ENCODE data around the gene ADAM12. TPM values are rescaled to one million over a fixed set of nuclear protein-coding genes. Genes with fewer than 3 reads are reported as not detected.

Gene ADAM12
- total RNA-seq, 2 experiments from 2014 or later: 1.2 to 1.7 TPM

DNA sequence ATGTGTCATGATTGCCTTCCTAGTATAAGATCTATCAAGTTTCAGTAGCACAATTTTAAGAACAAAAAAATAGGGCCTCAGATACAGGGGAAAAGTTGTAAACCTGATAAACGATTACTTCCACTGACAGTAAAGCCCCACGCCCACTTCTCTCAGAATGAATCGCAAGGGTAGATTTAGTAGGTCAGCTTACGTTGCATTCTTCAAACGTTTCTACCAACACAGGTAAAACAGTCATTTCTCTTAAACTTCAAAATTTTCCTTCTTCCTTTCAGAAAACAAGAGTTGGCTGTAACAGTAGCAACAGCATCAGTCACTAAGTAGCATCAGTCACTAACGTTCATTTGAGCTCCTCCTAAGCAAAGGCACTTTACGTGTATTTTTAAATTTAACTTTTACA, 221.5 kb downstream of the ADAM12 start:
- peak; percentile 84 for ATAC-seq
- POLR2A ChIA-PET: no interaction called here

DNA sequence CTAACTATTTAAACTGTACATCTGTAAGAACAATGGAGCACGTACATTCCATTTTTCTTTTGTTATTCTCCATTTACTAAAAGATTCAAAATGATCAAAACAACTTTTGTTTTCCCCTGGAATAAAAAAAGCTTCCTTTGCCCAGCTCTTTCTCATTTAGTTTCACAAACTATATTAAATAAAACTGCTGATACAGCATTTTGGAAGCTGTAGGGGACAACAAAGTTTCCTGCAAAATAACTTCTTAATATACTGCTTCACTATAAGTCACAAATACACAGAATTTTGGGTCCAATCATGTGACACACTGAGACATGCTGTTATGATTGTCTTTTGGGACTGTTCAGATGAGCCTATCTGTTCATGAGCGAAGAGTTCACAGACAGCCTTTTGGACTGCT, 222.4 kb downstream of the ADAM12 start:
- Mint-ChIP-seq H3K4me1 (no peaks in the 10 kb centered on the region), H3K27ac (no peak overlapping the region), H3K9me3 (ENCODE audit: low read depth) (peaks cover 2% of the 10 kb centered on the region), H3K4me3 (no peak overlapping the region), H3K27me3 (peaks cover 2% of the 10 kb centered on the region), H3K36me3 (ENCODE audit: low read depth) (no peaks in the 10 kb centered on the region)
- intact Hi-C loops (cut with DNase I, micrococcal nuclease): loop anchor here in 1 of 2 experiments (10.0 kb wide), 1 partner anchor 219 kb away; the partner anchor contains the start of gene ADAM12
- ChIA-PET CTCF (no interaction called here), POLR2A (no interaction called here)
- ATAC-seq (no peak), DNase-seq (no peak)

More for the DNA sequence above, 221.5 kb downstream of the ADAM12 start:
- Mint-ChIP-seq H3K9me3 (ENCODE audit: low read depth) (peaks cover 2% of the 10 kb centered on the region), H3K36me3 (ENCODE audit: low read depth) (no peaks in the 10 kb centered on the region), H3K27ac (peak overlapping the region; percentile 24), H3K27me3 (peaks cover 2% of the 10 kb centered on the region), H3K4me3 (no peak overlapping the region), H3K4me1 (no peaks in the 10 kb centered on the region)
- CTCF ChIA-PET: no interaction called here
- intact Hi-C loops (cut with DNase I, micrococcal nuclease): loop anchor here in 1 of 2 experiments (10.0 kb wide), 1 partner anchor 218 kb away; the partner anchor contains the start of gene ADAM12
- peak; percentile 46 for DNase-seq

DNA sequence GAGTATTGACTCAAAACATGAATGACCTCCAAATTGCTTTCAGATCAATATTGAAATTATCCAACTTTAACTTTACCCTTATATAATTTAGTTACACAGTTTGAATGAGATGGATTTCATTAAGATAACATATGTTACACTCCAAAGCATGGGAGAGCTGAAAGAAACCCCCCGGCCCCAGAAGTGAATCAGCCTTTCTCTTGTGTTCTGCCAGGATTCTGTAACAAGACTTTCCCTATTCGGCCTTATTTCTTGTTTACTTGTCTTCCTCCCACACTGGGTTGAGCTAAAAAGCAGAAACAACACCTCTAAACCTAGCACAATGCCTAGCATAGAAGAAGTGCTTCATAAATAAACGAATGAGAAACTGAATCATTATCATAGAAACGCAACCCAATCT, 224.8 kb downstream of the ADAM12 start:
- Mint-ChIP-seq H3K4me3 (no peak overlapping the region), H3K27ac (no peak overlapping the region), H3K9me3 (ENCODE audit: low read depth) (peaks cover 2% of the 10 kb centered on the region), H3K27me3 (peaks cover 4% of the 10 kb centered on the region), H3K36me3 (ENCODE audit: low read depth) (no peaks in the 10 kb centered on the region), H3K4me1 (no peaks in the 10 kb centered on the region)
- ChIA-PET CTCF (interaction anchor here (0.7 kb wide), 1 partner anchor 18 kb away, joined by 4 read pairs; no protein-coding TSS in a partner anchor), POLR2A (no interaction called here)
- ATAC-seq (no peak), DNase-seq (no peak)
- intact Hi-C loops (cut with DNase I, micrococcal nuclease): loop anchor here in 1 of 2 experiments (10.0 kb wide), 1 partner anchor 221 kb away; the partner anchor contains the start of gene ADAM12

DNA sequence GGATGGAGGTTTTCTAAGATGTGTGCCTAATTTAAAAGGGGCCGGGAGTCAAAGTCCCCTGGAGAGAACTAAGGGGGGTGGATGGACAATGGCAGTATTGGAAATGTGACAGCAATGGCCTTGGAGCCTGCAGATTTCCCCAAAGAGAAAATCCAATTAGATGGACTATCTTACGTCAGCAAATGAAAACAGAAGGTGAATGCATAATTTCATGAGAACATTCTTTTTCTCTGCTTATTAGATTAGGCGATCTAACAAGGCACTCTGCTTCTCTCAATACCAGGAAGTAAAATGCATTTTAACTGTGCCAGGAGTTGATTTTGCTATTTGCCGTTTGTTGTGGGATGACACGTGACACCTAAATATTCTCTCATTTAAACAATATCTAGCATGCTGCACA, 226.6 kb downstream of the ADAM12 start:
- intact Hi-C loops (cut with DNase I, micrococcal nuclease): loop anchor here in 1 of 2 experiments (10.0 kb wide), 1 partner anchor 223 kb away; the partner anchor contains the start of gene ADAM12
- peaks cover 4% of the 10 kb centered on the region for H3K27me3 Mint-ChIP-seq

DNA sequence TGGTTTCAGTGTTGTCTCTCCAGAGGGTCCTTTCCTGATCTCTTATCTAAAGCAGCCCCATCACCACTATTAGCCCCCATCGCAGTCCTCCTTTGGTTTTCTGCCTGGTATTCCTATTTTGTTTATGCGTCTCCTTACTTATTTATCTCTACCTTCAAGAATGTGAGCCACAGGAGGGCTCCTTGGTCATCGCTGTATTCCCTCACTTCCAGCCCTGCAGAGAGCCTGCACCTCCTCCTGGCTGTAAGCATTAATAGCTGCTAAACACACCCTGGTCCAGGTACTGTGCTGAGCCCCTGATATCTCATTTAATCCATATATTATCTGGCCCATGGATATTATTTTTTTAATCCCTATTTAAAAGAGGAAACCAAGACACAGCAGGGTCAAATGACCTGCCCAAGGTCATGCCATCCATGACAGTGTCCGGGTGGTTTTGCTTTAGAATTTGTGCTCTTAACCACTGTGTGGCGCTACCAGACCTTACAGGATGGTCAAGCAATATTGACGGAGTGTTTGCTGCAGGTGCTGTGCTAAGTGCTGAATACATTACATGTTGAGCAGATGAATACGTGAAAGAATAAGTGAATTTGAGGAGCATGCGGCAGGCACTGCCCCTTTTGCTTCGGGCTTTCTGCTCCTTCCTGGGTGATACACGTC, 227.2 kb downstream of the ADAM12 start:
- POLR2A ChIA-PET: no interaction called here
- Mint-ChIP-seq H3K9me3 (ENCODE audit: low read depth) (peaks cover 2% of the 10 kb centered on the region), H3K4me3 (no peak overlapping the region), H3K27ac (no peak overlapping the region), H3K4me1 (no peaks in the 10 kb centered on the region), H3K27me3 (peaks cover 4% of the 10 kb centered on the region), H3K36me3 (ENCODE audit: low read depth) (no peaks in the 10 kb centered on the region)
- CTCF ChIA-PET: no interaction called here
- ATAC-seq (no peak), DNase-seq (no peak)
- intact Hi-C loops (cut with DNase I, micrococcal nuclease): loop anchor here in 1 of 2 experiments (10.0 kb wide), 1 partner anchor 224 kb away; the partner anchor contains the start of gene ADAM12

More for the DNA sequence above, 226.6 kb downstream of the ADAM12 start:
- Mint-ChIP-seq H3K27ac (no peak overlapping the region), H3K4me3 (no peak overlapping the region), H3K4me1 (no peaks in the 10 kb centered on the region), H3K36me3 (ENCODE audit: low read depth) (no peaks in the 10 kb centered on the region), H3K9me3 (ENCODE audit: low read depth) (peaks cover 2% of the 10 kb centered on the region)
- ChIA-PET POLR2A (no interaction called here), CTCF (no interaction called here)
- ATAC-seq (no peak), DNase-seq (no peak)

DNA sequence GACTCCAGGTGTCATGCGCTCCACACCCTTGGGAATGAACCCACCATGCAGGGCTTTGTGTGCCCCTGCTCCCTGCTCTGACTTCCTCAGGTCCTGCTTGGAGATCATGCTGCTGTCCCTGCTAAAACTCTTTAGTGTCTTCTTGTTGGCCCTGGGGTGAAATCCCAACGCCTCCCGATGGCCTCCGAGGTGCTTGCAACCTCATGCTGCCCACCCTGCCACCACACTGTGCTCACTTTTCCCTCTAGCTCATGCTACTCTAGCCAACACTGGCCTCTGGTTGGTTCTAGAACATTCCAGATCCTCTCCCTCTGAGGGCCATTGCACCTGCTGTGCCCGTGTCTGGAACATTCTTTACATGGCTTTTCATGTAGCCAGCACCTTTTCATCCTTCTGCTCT, 227.7 kb downstream of the ADAM12 start:
- no peak overlapping the region for H3K27ac Mint-ChIP-seq
- ChIA-PET POLR2A (no interaction called here), CTCF (interaction anchor here (0.6 kb wide), 1 partner anchor 137 kb away, joined by 3 read pairs; no protein-coding TSS in a partner anchor)
- DNase-seq (no peak), ATAC-seq (no peak)
- peaks cover 2% of the 10 kb centered on the region for H3K9me3 Mint-ChIP-seq (ENCODE audit: low read depth)
- no peak overlapping the region for H3K4me3 Mint-ChIP-seq
- H3K27me3 Mint-ChIP-seq: peaks cover 4% of the 10 kb centered on the region
- intact Hi-C loops (cut with DNase I, micrococcal nuclease): loop anchor here in 1 of 2 experiments (10.0 kb wide), 1 partner anchor 224 kb away; the partner anchor contains the start of gene ADAM12
- H3K36me3 Mint-ChIP-seq (ENCODE audit: low read depth): no peaks in the 10 kb centered on the region
- H3K4me1 Mint-ChIP-seq: no peaks in the 10 kb centered on the region

DNA sequence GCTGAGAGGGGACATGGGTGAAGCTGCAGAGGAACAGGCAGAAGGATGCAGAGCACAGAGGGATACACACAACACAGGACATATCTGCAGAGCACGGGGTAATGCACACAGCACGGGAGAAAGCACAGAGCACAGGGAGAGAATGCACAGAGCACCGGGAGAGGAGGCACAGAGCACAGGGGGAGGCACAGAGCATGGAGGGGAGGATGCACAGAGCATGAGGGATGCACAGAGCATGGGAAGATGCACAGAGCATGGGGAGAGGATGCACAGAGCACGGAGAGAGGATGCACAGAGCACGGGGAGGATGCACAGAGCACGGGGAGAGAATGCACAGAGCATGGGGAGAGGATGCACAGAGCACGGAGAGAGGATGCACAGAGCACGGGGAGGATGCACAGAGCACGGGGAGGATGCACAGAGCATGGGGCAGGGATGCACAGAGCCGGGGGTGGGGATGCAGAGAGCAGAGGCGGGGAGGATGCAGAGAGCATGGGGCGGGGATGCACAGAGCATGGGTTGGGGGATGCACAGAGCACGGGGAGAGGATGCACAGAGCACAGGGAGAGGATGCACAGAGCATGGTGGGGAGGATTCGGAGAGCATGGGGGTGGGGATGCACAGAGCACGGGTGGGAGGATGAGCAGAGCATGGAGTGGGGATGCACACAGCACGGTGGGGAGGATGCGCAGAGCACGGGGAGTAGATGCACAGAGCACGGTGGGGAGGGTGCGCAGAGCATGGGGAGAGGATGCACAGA, 230.0 kb downstream of the ADAM12 start:
- no peaks in the 10 kb centered on the region for H3K36me3 Mint-ChIP-seq (ENCODE audit: low read depth)
- no peaks in the 10 kb centered on the region for H3K4me1 Mint-ChIP-seq
- intact Hi-C loops (cut with DNase I, micrococcal nuclease): no loop called here
- DNase-seq: no peak
- peaks cover 4% of the 10 kb centered on the region for H3K27me3 Mint-ChIP-seq
- no peak overlapping the region for H3K27ac Mint-ChIP-seq
- no peak overlapping the region for H3K4me3 Mint-ChIP-seq
- ChIA-PET CTCF (no interaction called here), POLR2A (no interaction called here)
- H3K9me3 Mint-ChIP-seq (ENCODE audit: low read depth): peaks cover 2% of the 10 kb centered on the region
- no peak for ATAC-seq

DNA sequence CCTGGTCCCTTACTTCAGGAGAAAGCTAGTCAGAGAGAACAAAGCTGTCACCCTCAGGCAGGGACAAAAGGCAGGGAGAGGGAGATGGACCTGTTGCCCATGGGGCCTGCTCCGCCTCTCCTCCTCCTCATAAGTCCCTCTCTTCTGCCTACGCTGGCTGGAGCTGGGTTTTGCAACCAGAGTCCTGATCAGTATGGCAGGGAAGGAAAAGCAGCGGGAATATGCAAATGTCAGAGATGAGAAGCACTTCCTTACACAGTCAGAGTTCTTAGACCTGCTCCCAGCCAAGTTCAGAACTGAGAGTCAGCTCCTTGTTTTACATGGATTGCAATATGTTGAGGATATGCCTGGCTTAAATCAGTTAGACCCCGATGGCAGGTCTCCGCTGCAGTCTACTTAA, 231.1 kb downstream of the ADAM12 start:
- ChIA-PET CTCF (no interaction called here), POLR2A (no interaction called here)
- H3K4me3 Mint-ChIP-seq: no peak overlapping the region
- peaks cover 2% of the 10 kb centered on the region for H3K27me3 Mint-ChIP-seq
- no peaks in the 10 kb centered on the region for H3K4me1 Mint-ChIP-seq
- intact Hi-C loops (cut with DNase I, micrococcal nuclease): no loop called here
- no peaks in the 10 kb centered on the region for H3K9me3 Mint-ChIP-seq (ENCODE audit: low read depth)
- H3K27ac Mint-ChIP-seq: no peak overlapping the region
- ATAC-seq (no peak), DNase-seq (no peak)
- H3K36me3 Mint-ChIP-seq (ENCODE audit: low read depth): no peaks in the 10 kb centered on the region

DNA sequence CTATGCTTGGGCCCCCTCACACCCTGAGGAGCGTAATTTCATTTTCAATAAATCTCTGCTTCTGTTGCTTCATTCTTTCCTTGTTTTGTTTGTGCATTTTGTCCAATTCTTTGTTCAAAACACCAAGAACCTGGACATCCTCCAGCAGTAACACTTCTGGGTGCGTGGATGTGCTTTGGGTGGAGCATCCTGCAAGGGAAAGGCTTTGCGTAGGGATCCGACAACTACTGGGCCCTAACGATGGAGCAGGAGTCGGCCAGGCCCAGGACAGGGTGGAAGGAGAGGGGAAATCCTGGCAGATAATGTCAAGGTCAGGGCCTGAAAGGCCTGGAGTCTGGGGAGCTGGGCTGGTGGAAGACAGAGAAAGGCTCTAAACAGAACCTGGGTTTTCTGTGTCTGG, 231.8 kb downstream of the ADAM12 start:
- POLR2A ChIA-PET: no interaction called here
- DNase-seq (no peak), ATAC-seq (no peak)
- Mint-ChIP-seq H3K4me3 (no peak overlapping the region), H3K27me3 (peaks cover 2% of the 10 kb centered on the region), H3K4me1 (no peaks in the 10 kb centered on the region), H3K36me3 (ENCODE audit: low read depth) (no peaks in the 10 kb centered on the region), H3K27ac (no peak overlapping the region), H3K9me3 (ENCODE audit: low read depth) (no peaks in the 10 kb centered on the region)
- CTCF ChIA-PET: no interaction called here
- intact Hi-C loops (cut with DNase I, micrococcal nuclease): no loop called here

DNA sequence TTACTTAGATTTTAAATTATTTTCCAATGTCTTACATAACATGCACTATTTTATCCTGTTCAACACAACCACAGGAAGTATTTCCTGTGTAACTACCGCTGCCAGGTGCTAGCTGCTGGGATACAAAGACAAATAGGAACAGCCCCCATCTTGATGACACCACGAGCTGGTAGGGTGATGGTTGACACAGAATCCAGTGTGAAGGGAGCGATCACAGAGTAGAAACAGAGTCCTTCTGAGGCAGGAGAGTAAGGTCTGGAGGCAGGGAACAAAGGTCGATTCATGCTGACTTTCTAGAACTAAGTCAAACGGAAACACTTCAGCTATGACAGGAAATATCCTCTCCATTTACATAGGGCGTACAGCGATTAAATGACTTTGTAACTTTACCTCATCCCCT, 232.3 kb downstream of the ADAM12 start:
- peak; percentile 33 for ATAC-seq
- peaks cover 2% of the 10 kb centered on the region for H3K27me3 Mint-ChIP-seq
- intact Hi-C loops (cut with DNase I, micrococcal nuclease): no loop called here
- no peak overlapping the region for H3K4me3 Mint-ChIP-seq
- H3K27ac Mint-ChIP-seq: no peak overlapping the region
- no peak for DNase-seq
- no peaks in the 10 kb centered on the region for H3K36me3 Mint-ChIP-seq (ENCODE audit: low read depth)
- H3K9me3 Mint-ChIP-seq (ENCODE audit: low read depth): no peaks in the 10 kb centered on the region
- POLR2A ChIA-PET: no interaction called here
- H3K4me1 Mint-ChIP-seq: no peaks in the 10 kb centered on the region
- CTCF ChIA-PET: no interaction called here

DNA sequence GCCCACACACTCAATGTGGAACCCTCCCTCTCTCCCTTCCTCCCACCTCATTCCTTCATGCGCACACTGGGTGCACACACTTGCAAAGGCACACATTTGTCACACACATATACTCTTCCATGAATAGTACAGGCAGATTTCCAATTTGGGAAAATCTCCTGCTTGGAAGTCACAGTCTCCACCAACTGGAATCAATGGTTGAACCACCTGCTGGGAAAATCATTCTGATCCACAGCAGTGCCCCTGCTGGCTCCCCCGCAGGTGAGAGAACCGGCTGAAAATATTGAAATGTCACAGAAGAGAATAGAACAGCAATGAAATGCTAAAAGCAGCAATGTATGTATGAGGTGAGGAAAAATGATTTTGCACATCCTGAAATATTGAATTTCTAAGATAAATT, 232.7 kb downstream of the ADAM12 start:
- POLR2A ChIA-PET: no interaction called here

More for the DNA sequence above, 232.7 kb downstream of the ADAM12 start:
- Mint-ChIP-seq H3K9me3 (ENCODE audit: low read depth) (peaks cover 1% of the 10 kb centered on the region), H3K4me3 (no peak overlapping the region), H3K27me3 (peaks cover 2% of the 10 kb centered on the region), H3K4me1 (no peaks in the 10 kb centered on the region), H3K27ac (no peak overlapping the region), H3K36me3 (ENCODE audit: low read depth) (no peaks in the 10 kb centered on the region)
- DNase-seq (no peak), ATAC-seq (no peak)
- CTCF ChIA-PET: no interaction called here
- intact Hi-C loops (cut with DNase I, micrococcal nuclease): no loop called here

All from activated CD4-positive, alpha-beta T cell treated with anti-CD3 and anti-CD28 coated beads for 36 hours (primary cell).